Measurements from ENCODE around the gene ITPR1. TPM values are rescaled to one million over a fixed set of nuclear protein-coding genes. Genes with fewer than 3 reads are reported as not detected.

Gene ITPR1
- total RNA-seq, 3 donors from 2014 or later, result 10.7 to 80.2 (median 20.7) TPM

- TF ChIP-seq CTCF (IDR thresholded peaks at IDR 0.05), result no peak
- ATAC-seq (no peak), DNase-seq (no peak)
- H3K9me3 ChIP-seq, result no peaks in the 10 kb centered on the region
- no peaks in the 10 kb centered on the region for H3K36me3 ChIP-seq (ENCODE audit: low read depth)
- intact Hi-C loops (cut with DNase I, micrococcal nuclease), result no loop called here
- no peak overlapping the region for H3K4me3 ChIP-seq
- peaks cover 6% of the 10 kb centered on the region for H3K4me1 ChIP-seq (ENCODE audit: low read depth)
These were observed 356.0 kb downstream of the ITPR1 start for GRCh38 chr3:4849136-4849535.

DNA sequence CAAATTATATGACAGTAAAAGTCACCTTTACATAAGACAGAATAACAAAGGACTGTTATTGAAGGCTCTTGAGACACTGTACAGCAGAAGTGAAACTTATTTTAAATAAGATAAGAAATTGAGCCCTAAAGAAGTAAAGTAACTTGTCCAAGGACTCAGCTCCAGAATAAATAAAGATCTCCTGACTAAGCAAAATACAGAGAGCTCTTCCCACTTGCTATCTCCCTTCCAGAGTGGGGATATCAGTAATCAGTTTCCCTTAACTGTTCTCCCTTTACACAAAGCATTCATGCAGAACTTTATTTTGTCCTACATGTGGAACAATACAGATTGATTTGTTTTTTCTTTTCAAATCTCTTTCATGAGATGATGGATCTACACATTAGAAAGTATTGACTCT, 356.6 kb downstream of the ITPR1 start:
- no peak for DNase-seq
- H3K4me1 ChIP-seq (ENCODE audit: low read depth), result peaks cover 6% of the 10 kb centered on the region
- TF ChIP-seq CTCF (IDR thresholded peaks at IDR 0.05), result no peak
- no peak overlapping the region for H3K4me3 ChIP-seq
- H3K9me3 ChIP-seq, result no peaks in the 10 kb centered on the region
- intact Hi-C loops (cut with DNase I, micrococcal nuclease), result no loop called here
- ATAC-seq, result no peak
- H3K36me3 ChIP-seq (ENCODE audit: low read depth), result no peaks in the 10 kb centered on the region

DNA sequence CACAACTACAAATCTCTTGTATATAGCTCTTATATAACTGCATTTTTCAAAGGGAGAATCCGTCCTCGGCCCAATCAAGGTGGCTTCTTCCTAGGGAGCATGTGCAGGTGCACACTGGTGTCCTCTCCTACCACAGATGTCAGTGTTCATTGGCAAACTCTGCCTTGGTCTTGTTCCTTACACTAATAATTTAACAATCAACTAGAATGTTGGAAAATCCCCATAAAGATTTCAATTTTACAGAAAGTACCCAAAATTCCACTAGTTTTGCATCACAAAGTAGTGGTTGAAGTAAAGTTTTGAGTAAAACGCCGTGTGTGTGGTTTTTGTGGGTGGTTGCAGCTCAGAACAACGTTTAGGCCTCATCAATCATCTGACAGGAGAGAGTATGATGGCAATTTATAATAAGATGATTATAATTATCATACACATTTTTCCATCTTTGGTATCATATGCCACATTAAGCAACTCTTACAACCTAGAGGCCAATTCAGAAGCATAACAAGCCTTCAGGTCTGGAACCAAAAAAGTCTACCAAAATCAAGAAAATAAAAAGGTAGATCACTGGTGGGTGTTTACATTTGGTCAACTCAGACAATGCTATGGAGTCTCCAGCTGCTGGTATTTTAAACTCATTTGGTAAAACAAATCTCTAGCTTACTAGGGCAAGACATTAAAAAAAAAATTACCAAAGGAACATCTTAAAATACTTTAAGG, 357.2 kb downstream of the ITPR1 start:
- no peak for TF ChIP-seq CTCF (IDR thresholded peaks at IDR 0.05)
- Histone ChIP-seq H3K9me3 (no peaks in the 10 kb centered on the region), H3K4me3 (no peak overlapping the region), H3K4me1 (ENCODE audit: low read depth) (peaks cover 6% of the 10 kb centered on the region), H3K36me3 (ENCODE audit: low read depth) (no peaks in the 10 kb centered on the region)
- DNase-seq (no peak), ATAC-seq (no peak)
- intact Hi-C loops (cut with DNase I, micrococcal nuclease), result no loop called here

- Histone ChIP-seq H3K36me3 (ENCODE audit: low read depth) (no peaks in the 10 kb centered on the region), H3K9me3 (no peaks in the 10 kb centered on the region), H3K4me1 (ENCODE audit: low read depth) (peaks cover 6% of the 10 kb centered on the region), H3K4me3 (no peak overlapping the region)
- DNase-seq, result no peak
- no peak for TF ChIP-seq CTCF (IDR thresholded peaks at IDR 0.05)
- intact Hi-C loops (cut with DNase I, micrococcal nuclease), result no loop called here
- peak; percentile 44 for ATAC-seq
These were observed 357.7 kb downstream of the ITPR1 start for GRCh38 chr3:4850928-4851265.

- Histone ChIP-seq H3K9me3 (no peaks in the 10 kb centered on the region), H3K36me3 (ENCODE audit: low read depth) (no peaks in the 10 kb centered on the region), H3K4me3 (no peak overlapping the region), H3K4me1 (ENCODE audit: low read depth) (peaks cover 6% of the 10 kb centered on the region)
- ATAC-seq, result no peak
- TF ChIP-seq CTCF (IDR thresholded peaks at IDR 0.05), result no peak
- no peak for DNase-seq
- intact Hi-C loops (cut with DNase I, micrococcal nuclease), result no loop called here
These were observed 359.9 kb downstream of the ITPR1 start for GRCh38 chr3:4852780-4853748.
